A549 (cell line): ENCODE results near the gene HP. TPM values are rescaled to one million over a fixed set of nuclear protein-coding genes. Genes with fewer than 3 reads are reported as not detected.

ENCODE experiments used
- ATAC-seq, 2 experiments: fragments of 200-7000 bp in 1 of 2; fragments of >200 bp in 1 of 2; cut with Nextera tagmentation in 1 of 2; cut with Tn5 transposase in 1 of 2; 3 replicates each; pipeline versions ENCODE4 v1.8.0 to v1.9.1; 2018 to 2020; ENCODE audit warnings: mild to moderate bottlenecking in 1 of 2, moderate library complexity in 1 of 2
- CTCF ChIA-PET: fragments of 300-600 bp; sonication (Branson Sonifier 250); formaldehyde crosslinking; extraction: SDS; loops from one replicate; lab custom pipeline; 2021; ENCODE audit warnings: antibody characterized with exemption, inconsistent platforms; lab: Yijun Ruan, JAX
- POLR2A ChIA-PET: fragments of 350-600 bp; formaldehyde crosslinking; extraction: SDS; loops from one replicate; lab custom pipeline; 2021; ENCODE audit warnings: antibody characterized with exemption, inconsistent platforms; lab: Yijun Ruan, JAX
- DNase-seq, 2 experiments: peaks; one replicate each; pipeline versions ENCODE4 v3.0.0 to v3.0.0-alpha.2; 2011 to 2016; ENCODE audit warnings: low read depth in 1 of 2, low spot score in 1 of 2
- FAIRE-seq: peaks from 2 replicates; lab custom pipeline; 2011; peaks lifted over from hg19 to GRCh38; lab: Jason Lieb, UNC
- H3K27ac ChIP-seq, 2 experiments: fragments of >200 bp; sonication (Bioruptor Twin); formaldehyde crosslinking; 3 replicates each; pipeline ENCODE4 v1.5.1; 2016 to 2017
- H3K4me1 ChIP-seq: fragments of >200 bp; sonication (Bioruptor Twin); formaldehyde crosslinking; 3 replicates; pipeline ENCODE4 v1.6.1; 2016
- H3K4me2 ChIP-seq: fragments of >200 bp; sonication (Bioruptor Twin); formaldehyde crosslinking; 3 replicates; pipeline ENCODE4 v1.6.1; 2016
- H3K4me3 ChIP-seq: fragments of >200 bp; sonication (Bioruptor Twin); formaldehyde crosslinking; 3 replicates; pipeline ENCODE4 v1.5.1; 2016
- H3K9me3 ChIP-seq: fragments of >200 bp; sonication (Bioruptor Twin); formaldehyde crosslinking; 3 replicates; pipeline ENCODE4 v1.6.1; 2016
- BCL3 ChIP-seq: fragments of >200 bp; sonication (Bioruptor Twin); formaldehyde crosslinking; IDR thresholded peaks from 3 replicates; pipeline ENCODE4 v1.6.1; 2016
- CEBPB ChIP-seq, 2 experiments: fragments of >200 bp in 1 of 2; sonication (Bioruptor Twin) in 1 of 2; formaldehyde crosslinking in 1 of 2; IDR thresholded peaks; 2 replicates each; pipeline ENCODE4 v1.6.1; 2012 to 2016
- CHD4 ChIP-seq: fragments of 200-600 bp; sonication (generic); IDR thresholded peaks from 2 replicates; pipeline ENCODE4 v1.6.1; 2016; ENCODE audit warnings: antibody characterized with exemption, mild to moderate bottlenecking, borderline replicate concordance
- E2F6 ChIP-seq: IDR thresholded peaks from 2 replicates; pipeline ENCODE4 v1.6.1; 2012; ENCODE audit warnings: low read depth, borderline replicate concordance
- EP300 ChIP-seq, 2 experiments: fragments of >200 bp; sonication (Bioruptor Twin); formaldehyde crosslinking; IDR thresholded peaks; 2 replicates in 1 of 2; 3 replicates in 1 of 2; pipeline ENCODE4 v1.6.1; 2016 to 2017
- FOSB ChIP-seq: fragments of 250-450 bp; sonication (Bioruptor Pico); IDR thresholded peaks from 2 replicates; pipeline ENCODE4 v1.5.0; 2020; ENCODE audit warnings: mild to moderate bottlenecking, moderate library complexity
- FOSL2 ChIP-seq, 2 experiments: fragments of 450-650 bp in 1 of 2; fragments of >200 bp in 1 of 2; sonication (Bioruptor Twin) in 1 of 2; formaldehyde crosslinking; IDR thresholded peaks; 2 replicates each; pipeline versions ENCODE4 v1.5.0 to v1.6.1; 2016 to 2020; ENCODE audit warnings: mild to moderate bottlenecking in 1 of 2, moderate library complexity in 1 of 2
- HEYL ChIP-seq: fragments of 250-450 bp; sonication (Bioruptor Pico); IDR thresholded peaks from 2 replicates; pipeline ENCODE4 v1.8.0; 2021; ENCODE audit warnings: mild to moderate bottlenecking, moderate library complexity
- HOXA7 ChIP-seq: fragments of 250-450 bp; sonication (Bioruptor Pico); IDR thresholded peaks from 2 replicates; pipeline ENCODE4 v1.5.0; 2020; ENCODE audit warnings: mild to moderate bottlenecking, moderate library complexity
- HOXB5 ChIP-seq: fragments of 250-450 bp; sonication (Bioruptor Pico); IDR thresholded peaks from 2 replicates; pipeline ENCODE4 v1.5.0; 2020; ENCODE audit warnings: mild to moderate bottlenecking, moderate library complexity
- JUNB ChIP-seq: fragments of >200 bp; sonication (Bioruptor Twin); formaldehyde crosslinking; IDR thresholded peaks from 2 replicates; pipeline ENCODE4 v1.6.1; 2016
- MAFK ChIP-seq: fragments of 450-650 bp; IDR thresholded peaks from 2 replicates; pipeline ENCODE4 v1.6.1; 2014; ENCODE audit not compliant: partially characterized antibody
- MYC ChIP-seq: IDR thresholded peaks from 2 replicates; pipeline ENCODE4 v1.6.1; 2012; ENCODE audit warnings: mild to moderate bottlenecking, inconsistent platforms, low read length, improper control_type of control experiment, borderline replicate concordance
- NPAS2 ChIP-seq: fragments of 250-450 bp; sonication (Bioruptor Pico); IDR thresholded peaks from 2 replicates; pipeline ENCODE4 v1.8.0; 2022; ENCODE audit warnings: mild to moderate bottlenecking, moderate library complexity, borderline replicate concordance
- PHF8 ChIP-seq: fragments of 200-600 bp; sonication (generic); IDR thresholded peaks from 2 replicates; pipeline ENCODE4 v1.6.1; 2016; ENCODE audit warnings: low read depth, mild to moderate bottlenecking, antibody characterized with exemption, moderate library complexity, borderline replicate concordance
- POLR2A ChIP-seq: IDR thresholded peaks from 2 replicates; pipeline ENCODE4 v1.6.1; 2012; ENCODE audit warnings: mild to moderate bottlenecking, low read length
- RFX5 ChIP-seq: fragments of 450-650 bp; IDR thresholded peaks from 2 replicates; pipeline ENCODE4 v1.7.1; 2014; ENCODE audit warnings: antibody characterized with exemption, mild to moderate bottlenecking, moderate library complexity
- RNF2 ChIP-seq: fragments of 200-600 bp; sonication (generic); IDR thresholded peaks from 2 replicates; pipeline ENCODE4 v1.6.1; 2016; ENCODE audit warnings: low read depth, mild to moderate bottlenecking, antibody characterized with exemption, moderate library complexity, borderline replicate concordance
- SREBF2 ChIP-seq: fragments of 450-650 bp; IDR thresholded peaks from 2 replicates; pipeline ENCODE4 v1.6.1; 2014; ENCODE audit warnings: mild to moderate bottlenecking, moderate library complexity
- TP53 ChIP-seq: fragments of 250-450 bp; sonication (Bioruptor Pico); IDR thresholded peaks from 2 replicates; pipeline ENCODE4 v1.5.0; 2021; ENCODE audit warnings: mild to moderate bottlenecking, moderate library complexity
- ZFP36 ChIP-seq: fragments of 450-650 bp; IDR thresholded peaks from 2 replicates; pipeline ENCODE4 v1.6.1; 2014; ENCODE audit warnings: borderline replicate concordance; ENCODE audit not compliant: partially characterized antibody
- ZSCAN20 ChIP-seq: fragments of 250-450 bp; sonication (Bioruptor Pico); IDR thresholded peaks from 2 replicates; pipeline ENCODE4 v1.8.0; 2022; ENCODE audit warnings: mild to moderate bottlenecking, moderate library complexity
- WGBS: methylation state at CpG from one replicate; pipeline ENCODE4 v1.1.6; 2017; ENCODE audit errors: missing lambda C conversion rate; 5-methylcytosine and 5-hydroxymethylcytosine counted together
- polyA plus RNA-seq, 4 experiments: library from polyadenylated mRNA; depleted of rRNA in 3 of 4; stranded (reverse); fragments of >200 nt; fragmentation: RNase III in 1 of 4; extraction: RNeasy Plus Mini Kit Qiagen cat#74134 plus additional on column Dnase treatment in 1 of 4; gene quantifications; 2 replicates in 3 of 4; 3 replicates in 1 of 4; pipeline ENCODE4 v1.2.3, GENCODE V29; 2011 to 2017
- TF ChIP-seq, protein P1 (sequence below): fragments of 250-450 bp; sonication (Bioruptor Pico); IDR thresholded peaks from 2 replicates; pipeline ENCODE4 v1.5.0; 2020; ENCODE audit warnings: low read depth, mild to moderate bottlenecking, moderate library complexity
- TF ChIP-seq, protein P2 (sequence below): IDR thresholded peaks from 2 replicates; pipeline ENCODE4 v1.6.1; 2012

The HP gene
- polyA plus RNA-seq, 2 of the 4 experiments (the other 2 are of a cell fraction): 0.23 TPM; not detected in 1

DNA sequence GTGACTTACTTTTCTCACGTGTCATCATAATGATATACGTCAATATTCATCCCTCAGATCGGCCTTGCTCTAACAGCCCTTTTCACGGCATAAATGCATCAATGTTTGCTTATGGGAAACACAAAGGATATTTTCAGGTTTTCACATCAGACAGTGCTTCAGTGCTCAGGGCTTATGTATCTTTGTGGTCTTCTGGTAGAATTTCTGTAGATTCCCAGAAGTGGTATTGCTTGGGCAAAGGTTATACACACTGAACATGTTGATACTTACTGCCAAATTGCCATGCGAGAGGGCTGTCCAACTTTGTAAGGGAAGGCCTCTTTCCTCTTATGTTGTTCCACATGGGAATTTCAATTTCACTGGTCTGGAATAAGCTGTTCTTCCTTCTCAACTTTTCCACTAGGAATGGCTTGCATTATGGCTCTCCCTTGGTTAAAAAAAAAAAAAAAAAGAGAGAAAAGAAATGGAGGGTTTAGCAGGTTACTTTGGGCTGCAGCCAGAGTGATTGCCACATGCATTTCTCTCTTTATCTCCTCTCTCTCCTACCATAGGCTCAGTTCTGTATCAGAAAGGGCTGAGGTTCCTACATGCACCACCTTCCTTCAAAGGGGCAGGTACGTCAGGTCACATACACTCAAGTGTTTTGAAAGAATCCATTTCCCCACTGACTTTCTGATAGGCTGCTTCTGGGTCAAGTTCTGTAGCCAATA, 26.5 kb upstream of the HP start (continued):
- TF ChIP-seq, protein P1, sequence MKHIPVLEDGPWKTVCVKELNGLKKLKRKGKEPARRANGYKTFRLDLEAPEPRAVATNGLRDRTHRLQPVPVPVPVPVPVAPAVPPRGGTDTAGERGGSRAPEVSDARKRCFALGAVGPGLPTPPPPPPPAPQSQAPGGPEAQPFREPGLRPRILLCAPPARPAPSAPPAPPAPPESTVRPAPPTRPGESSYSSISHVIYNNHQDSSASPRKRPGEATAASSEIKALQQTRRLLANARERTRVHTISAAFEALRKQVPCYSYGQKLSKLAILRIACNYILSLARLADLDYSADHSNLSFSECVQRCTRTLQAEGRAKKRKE (CRISPR knock-in tag): no peak

DNA sequence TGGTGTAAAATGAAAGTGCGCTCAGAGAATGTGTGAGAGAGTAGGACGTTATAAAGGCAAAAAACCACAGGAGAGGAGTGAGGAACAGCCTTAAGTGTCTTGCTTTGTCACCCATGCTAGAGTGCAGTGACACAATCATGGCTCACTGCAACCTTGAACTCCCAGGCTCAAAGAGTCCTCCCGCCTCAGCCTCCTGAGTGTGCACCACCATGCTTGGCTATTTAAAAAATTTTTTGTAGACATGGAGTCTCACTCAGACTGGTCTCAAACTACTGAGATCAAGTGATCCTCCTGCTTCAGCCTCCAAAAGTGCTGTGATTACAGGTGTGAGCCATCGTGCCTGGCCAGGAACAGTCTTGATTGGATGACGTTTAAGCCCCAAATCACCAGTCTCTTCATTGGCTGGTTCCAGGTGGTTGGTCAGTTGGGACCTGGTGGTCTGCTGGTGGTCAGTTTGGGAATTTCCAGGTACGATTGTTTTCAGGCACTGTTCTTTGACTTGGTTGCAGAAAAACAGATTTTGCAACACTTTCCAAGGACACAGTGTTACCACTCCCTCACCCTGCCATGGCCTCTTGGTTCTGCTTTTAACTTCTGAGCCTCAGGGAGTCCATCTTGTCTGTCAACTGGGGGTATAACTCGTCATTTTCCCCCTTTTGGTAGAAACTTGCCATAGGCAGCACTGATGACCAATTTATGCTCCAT, 24.6 kb upstream of the HP start:
- CTCF ChIA-PET: no interaction called here
- ATAC-seq (no peak), DNase-seq (no peak), FAIRE-seq (no peak)
- no peak overlapping the region for H3K4me2 ChIP-seq
- POLR2A ChIA-PET: no interaction called here
- H3K9me3 ChIP-seq: no peaks in the 10 kb centered on the region
- H3K4me1 ChIP-seq: peaks cover 7% of the 10 kb centered on the region
- no peak overlapping the region for H3K4me3 ChIP-seq
- H3K27ac ChIP-seq: no peak overlapping the region
- TF ChIP-seq MAFK (no peak), TP53 (CRISPR knock-in tag) (no peak), E2F6 (no peak), HOXB5 (CRISPR knock-in tag) (no peak), JUNB (no peak), HEYL (CRISPR knock-in tag) (no peak)
- TF ChIP-seq, protein P2, sequence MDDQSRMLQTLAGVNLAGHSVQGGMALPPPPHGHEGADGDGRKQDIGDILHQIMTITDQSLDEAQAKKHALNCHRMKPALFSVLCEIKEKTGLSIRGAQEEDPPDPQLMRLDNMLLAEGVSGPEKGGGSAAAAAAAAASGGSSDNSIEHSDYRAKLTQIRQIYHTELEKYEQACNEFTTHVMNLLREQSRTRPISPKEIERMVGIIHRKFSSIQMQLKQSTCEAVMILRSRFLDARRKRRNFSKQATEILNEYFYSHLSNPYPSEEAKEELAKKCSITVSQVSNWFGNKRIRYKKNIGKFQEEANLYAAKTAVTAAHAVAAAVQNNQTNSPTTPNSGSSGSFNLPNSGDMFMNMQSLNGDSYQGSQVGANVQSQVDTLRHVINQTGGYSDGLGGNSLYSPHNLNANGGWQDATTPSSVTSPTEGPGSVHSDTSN: no peak
- whole genome bisulfite sequencing: 76% methylated on average over 7 of the region's 7 CpGs

GRCh38 chr16:72033437-72033836, 20.9 kb upstream of the HP start:
- 60% methylated on average over 4 of the region's 4 CpGs for WGBS
- DNase-seq (no peak), ATAC-seq (no peak), FAIRE-seq (no peak)
- Histone ChIP-seq H3K4me1 (no peaks in the 10 kb centered on the region), H3K4me2 (no peak overlapping the region), H3K27ac (no peak overlapping the region), H3K4me3 (no peak overlapping the region), H3K9me3 (no peaks in the 10 kb centered on the region)
- no peak for TF ChIP-seq POLR2A
- TF ChIP-seq HOXA7 (CRISPR knock-in tag): no peak
- TF ChIP-seq ZFP36: no peak
- TF ChIP-seq EP300 (IDR thresholded peaks at IDR 0.05): no peak
- TF ChIP-seq RFX5: no peak
- no peak for TF ChIP-seq FOSB (CRISPR knock-in tag)
- no peak for TF ChIP-seq E2F6
- ChIA-PET POLR2A (no interaction called here), CTCF (interaction anchor here (0.7 kb wide), 1 partner anchor 33 kb away, joined by 3 read pairs; no protein-coding TSS in a partner anchor)

GRCh38 chr16:72036098-72036497, 18.2 kb upstream of the HP start:
- H3K4me1 ChIP-seq: no peaks in the 10 kb centered on the region
- H3K27ac ChIP-seq: no peak overlapping the region
- TF ChIP-seq RNF2: no peak
- no peak for TF ChIP-seq NPAS2 (CRISPR knock-in tag)
- no peak for TF ChIP-seq BCL3
- TF ChIP-seq EP300 (IDR thresholded peaks at IDR 0.05): no peak
- no peak for TF ChIP-seq CEBPB (IDR thresholded peaks at IDR 0.05)
- TF ChIP-seq ZSCAN20: no peak
- no peak for TF ChIP-seq FOSL2 (IDR thresholded peaks at IDR 0.05)
- TF ChIP-seq FOSL2 (CRISPR knock-in tag; IDR thresholded peaks at IDR 0.05): no peak
- TF ChIP-seq PHF8: no peak
- no peak for TF ChIP-seq MYC
- TF ChIP-seq SREBF2: no peak
- TF ChIP-seq CHD4: no peak
- WGBS: 68% methylated on average over 5 of the region's 5 CpGs
- ATAC-seq (no peak), FAIRE-seq (no peak), DNase-seq (no peak)
- ChIA-PET CTCF (no interaction called here), POLR2A (no interaction called here)
- H3K9me3 ChIP-seq: no peaks in the 10 kb centered on the region
- H3K4me2 ChIP-seq: no peak overlapping the region
- H3K4me3 ChIP-seq: no peak overlapping the region
